ENCODE results near the gene METTL25B. TPM values are rescaled to one million over a fixed set of nuclear protein-coding genes. Genes with fewer than 3 reads are reported as not detected.

METTL25B gene
- total RNA-seq, 1 experiment from 2014 or later, result 10.4 TPM

GRCh38 chr1:156772728-156773497 is 44.6 kb downstream of the METTL25B start:
- no peak overlapping the region for H3K4me3 ChIP-seq (ENCODE audit: low read length)
- BruUV-seq (replicated peaks), result no TSS peak
- POLR2A ChIA-PET (ENCODE audit: unreplicated experiment), result no interaction called here
- H3K4me1 ChIP-seq (ENCODE audit: insufficient read depth, low read length), result peaks cover 24% of the 10 kb centered on the region
- no peak for ATAC-seq
- H3K79me2 ChIP-seq (ENCODE audit: low read length), result peaks cover 97% of the 10 kb centered on the region
- H3K9ac ChIP-seq (ENCODE audit: low read length), result no peak overlapping the region
- H3K27ac ChIP-seq (ENCODE audit: low read length), result no peak overlapping the region
- no peaks in the 10 kb centered on the region for H3K9me2 ChIP-seq (replicated peaks; ENCODE audit: low read length)
- no peaks in the 10 kb centered on the region for H3K27me3 ChIP-seq (ENCODE audit: low read length)
- no peak overlapping the region for H2AFZ ChIP-seq (ENCODE audit: low read length)
- intact Hi-C loops (cut with micrococcal nuclease), result no loop called here
- TF ChIP-seq CTCF (conservative IDR thresholded peaks at IDR 0.05; ENCODE audit: low read depth, low read length) (no peak), EZH2 (IDR thresholded peaks at IDR 0.05; ENCODE audit: low read length, unreplicated experiment) (no peak), EZH2phosphoT487 (IDR thresholded peaks at IDR 0.05; ENCODE audit: borderline replicate concordance, low read length) (no peak)
- H4K20me1 ChIP-seq (ENCODE audit: low read length), result peaks cover 39% of the 10 kb centered on the region
- no peaks in the 10 kb centered on the region for H3K9me3 ChIP-seq (ENCODE audit: low read length)
- H3K4me2 ChIP-seq (ENCODE audit: low read length), result no peak overlapping the region
- peaks cover 29% of the 10 kb centered on the region for H3K36me3 ChIP-seq (ENCODE audit: low read depth, low read length)
- no peak for DNase-seq
- no peaks in the 10 kb centered on the region for H3F3A ChIP-seq (ENCODE audit: low read length, unreplicated experiment)
- CTCF ChIA-PET, result interaction anchor here (0.9 kb wide), 1 partner anchor 47 kb away, joined by 4 read pairs; no protein-coding TSS in a partner anchor

- Histone ChIP-seq H3K4me2 (ENCODE audit: low read length) (no peak overlapping the region), H3K9me3 (ENCODE audit: low read length) (no peaks in the 10 kb centered on the region), H4K20me1 (ENCODE audit: low read length) (peaks cover 39% of the 10 kb centered on the region), H3K27ac (ENCODE audit: low read length) (no peak overlapping the region), H3K79me2 (ENCODE audit: low read length) (peaks cover 97% of the 10 kb centered on the region), H3K27me3 (ENCODE audit: low read length) (no peaks in the 10 kb centered on the region), H3K36me3 (ENCODE audit: low read depth, low read length) (peaks cover 33% of the 10 kb centered on the region), H3K4me1 (ENCODE audit: insufficient read depth, low read length) (peaks cover 24% of the 10 kb centered on the region), H3K9ac (ENCODE audit: low read length) (no peak overlapping the region), H3K4me3 (ENCODE audit: low read length) (no peak overlapping the region), H2AFZ (ENCODE audit: low read length) (no peak overlapping the region), H3K9me2 (replicated peaks; ENCODE audit: low read length) (no peaks in the 10 kb centered on the region), H3F3A (ENCODE audit: low read length, unreplicated experiment) (no peaks in the 10 kb centered on the region)
- ChIA-PET CTCF (no interaction called here), POLR2A (ENCODE audit: unreplicated experiment) (no interaction called here)
- 0 out of 2 replicates have a peak, but pooled peaks have one; percentile 30 for ATAC-seq
- TF ChIP-seq EZH2 (IDR thresholded peaks at IDR 0.05; ENCODE audit: low read length, unreplicated experiment) (no peak), CTCF (conservative IDR thresholded peaks at IDR 0.05; ENCODE audit: low read depth, low read length) (0 out of 2 replicates have a peak, but pooled peaks have one; percentile 21)
- DNase-seq, result no peak
- no TSS peak for BruUV-seq (replicated peaks)
- intact Hi-C loops (cut with micrococcal nuclease), result no loop called here
These were observed 45.3 kb downstream of the METTL25B start for GRCh38 chr1:156773607-156774006.

- H3K27ac ChIP-seq (ENCODE audit: low read length), result no peak overlapping the region
- ChIA-PET CTCF (no interaction called here), POLR2A (ENCODE audit: unreplicated experiment) (no interaction called here)
- no peaks in the 10 kb centered on the region for H3K9me2 ChIP-seq (replicated peaks; ENCODE audit: low read length)
- H3K4me3 ChIP-seq (ENCODE audit: low read length), result no peak overlapping the region
- peaks cover 94% of the 10 kb centered on the region for H3K79me2 ChIP-seq (ENCODE audit: low read length)
- H3K4me2 ChIP-seq (ENCODE audit: low read length), result no peak overlapping the region
- H3K9me3 ChIP-seq (ENCODE audit: low read length), result no peaks in the 10 kb centered on the region
- H3K9ac ChIP-seq (ENCODE audit: low read length), result no peak overlapping the region
- no peaks in the 10 kb centered on the region for H3K27me3 ChIP-seq (ENCODE audit: low read length)
- peak; percentile 64 for ATAC-seq
- H4K20me1 ChIP-seq (ENCODE audit: low read length), result peaks cover 35% of the 10 kb centered on the region
- no TSS peak for BruUV-seq (replicated peaks)
- intact Hi-C loops (cut with micrococcal nuclease), result no loop called here
- H3K36me3 ChIP-seq (ENCODE audit: low read depth, low read length), result peaks cover 29% of the 10 kb centered on the region
- no peak overlapping the region for H2AFZ ChIP-seq (ENCODE audit: low read length)
- TF ChIP-seq EZH2phosphoT487 (IDR thresholded peaks at IDR 0.05; ENCODE audit: borderline replicate concordance, low read length), result no peak
- peaks cover 10% of the 10 kb centered on the region; the same call in 1 of the 2 replicates for H3K4me1 ChIP-seq (ENCODE audit: insufficient read depth, low read length)
- DNase-seq, result peak; percentile 46
- no peaks in the 10 kb centered on the region for H3F3A ChIP-seq (ENCODE audit: low read length, unreplicated experiment)
These were observed 47.5 kb downstream of the METTL25B start for GRCh38 chr1:156775799-156776198.
